Measurements from ENCODE around the gene AGBL5.

The AGBL5 gene

GRCh38 chr2:27025281-27025800 is 26.1 kb upstream of the AGBL5 start:
- no peak for DNase-seq

- no peak for DNase-seq
Measured at GRCh38 chr2:27025861-27026851, 25.3 kb upstream of the AGBL5 start.

- no peak for DNase-seq
Measured at GRCh38 chr2:27027211-27027651, 24.2 kb upstream of the AGBL5 start.

DNA sequence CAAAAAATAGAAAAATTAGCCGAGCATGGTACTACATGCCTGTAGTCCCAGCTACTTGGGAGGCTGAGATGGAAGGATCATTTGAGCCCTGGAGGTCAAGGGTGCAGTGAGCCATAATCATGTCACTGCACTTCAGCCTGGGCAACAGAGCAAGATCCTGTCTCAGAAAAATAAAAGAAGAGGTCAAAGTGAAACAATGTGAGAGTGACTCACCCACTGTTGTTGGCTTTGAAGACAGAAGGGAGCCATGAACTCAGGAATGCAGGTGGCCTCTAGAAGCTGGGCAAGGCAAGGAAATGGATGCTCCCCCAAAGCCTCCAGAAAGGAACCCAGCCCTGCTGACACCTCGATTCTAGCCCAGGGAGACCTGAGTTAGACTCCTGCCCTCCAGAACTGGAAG is 22.4 kb upstream of the AGBL5 start:
- DNase-seq, result no peak

GRCh38 chr2:27032495-27033252 is 18.8 kb upstream of the AGBL5 start, which contains the start of gene TMEM214:
TMEM214 (plus strand) TSS chr2:27032965; CDS start chr2:27033016, 51 bp downstream.
- DNase-seq, result peak; percentile 13 to 57

- no peak for DNase-seq
Measured at GRCh38 chr2:27033253-27033852, 18.1 kb upstream of the AGBL5 start.

GRCh38 chr2:27038012-27038411 is 13.5 kb upstream of the AGBL5 start:
- DNase-seq, result no peak

DNA sequence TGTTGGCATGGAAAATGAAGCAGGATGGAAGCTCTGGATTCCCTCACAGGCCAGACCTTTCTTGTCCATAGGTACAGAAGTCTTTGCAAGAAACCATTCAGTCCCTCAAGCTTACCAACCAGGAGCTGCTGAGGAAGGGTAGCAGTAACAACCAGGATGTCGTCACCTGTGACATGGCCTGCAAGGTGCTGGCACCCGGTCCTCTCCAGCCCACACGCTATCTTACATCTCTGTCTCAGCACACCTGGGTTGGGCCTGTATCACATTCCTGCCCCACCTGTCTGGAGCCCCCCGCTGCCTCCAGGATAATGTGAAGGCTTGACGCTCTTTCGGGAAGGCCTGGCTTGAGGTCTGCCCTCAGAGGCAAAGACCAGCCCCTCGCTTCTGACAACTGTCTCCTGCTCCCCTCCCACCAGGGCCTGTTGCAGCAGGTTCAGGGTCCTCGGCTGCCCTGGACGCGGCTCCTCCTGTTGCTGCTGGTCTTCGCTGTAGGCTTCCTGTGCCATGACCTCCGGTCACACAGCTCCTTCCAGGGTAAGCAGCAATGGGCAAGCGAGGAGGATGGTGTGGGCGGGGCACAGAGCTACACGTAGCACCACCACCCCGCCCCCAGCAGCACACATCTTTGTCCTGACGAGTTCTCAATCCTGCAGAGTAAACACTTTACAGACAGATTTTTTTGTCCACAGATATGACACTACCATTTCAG is 12.7 kb upstream of the AGBL5 start:
- no peak for DNase-seq

DNA sequence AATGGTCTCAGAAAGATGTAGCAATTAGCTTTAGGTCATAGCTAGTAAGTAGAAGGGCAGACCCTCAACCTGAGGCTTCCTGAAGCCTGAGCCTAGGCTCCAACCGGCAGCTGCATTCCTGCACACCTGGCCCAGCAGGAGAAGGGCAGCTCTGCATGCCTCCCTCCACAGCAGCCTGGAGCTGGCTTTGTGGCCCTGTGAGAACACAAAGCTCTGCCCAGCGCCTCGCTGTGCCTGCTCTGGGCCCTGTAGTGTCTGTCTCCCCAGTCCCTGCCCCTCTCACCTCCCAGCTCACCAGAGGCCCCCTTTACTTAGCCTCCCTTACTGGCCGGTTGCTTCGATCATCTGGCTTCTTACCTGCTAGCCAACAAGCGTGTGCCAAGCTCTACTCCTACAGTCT is 12.0 kb upstream of the AGBL5 start:
- DNase-seq, result no peak

- no peak for DNase-seq
Measured at GRCh38 chr2:27039871-27040270, 11.6 kb upstream of the AGBL5 start.

- no peak for DNase-seq
Measured at GRCh38 chr2:27040282-27040681, 11.2 kb upstream of the AGBL5 start.

DNA sequence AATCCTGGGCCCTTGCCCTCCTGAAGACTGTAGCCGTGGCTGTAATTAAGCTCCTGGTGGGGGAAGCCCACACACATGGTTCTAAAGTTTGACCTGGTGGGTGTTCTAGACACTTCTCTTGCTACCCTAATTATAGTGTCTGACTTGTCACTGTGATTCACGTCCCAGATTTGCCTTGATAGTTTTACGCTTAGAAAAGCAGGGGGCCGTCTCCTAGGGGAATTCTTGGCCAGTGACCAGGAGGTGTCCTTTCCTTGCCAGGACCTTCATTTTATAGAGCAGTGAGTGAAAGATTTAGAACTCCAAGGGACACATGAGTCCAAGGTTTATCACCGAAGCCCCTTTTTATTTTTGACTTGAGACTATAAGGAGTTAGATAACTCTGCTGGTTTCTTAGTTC is 9.7 kb upstream of the AGBL5 start:
- no peak for DNase-seq

DNA sequence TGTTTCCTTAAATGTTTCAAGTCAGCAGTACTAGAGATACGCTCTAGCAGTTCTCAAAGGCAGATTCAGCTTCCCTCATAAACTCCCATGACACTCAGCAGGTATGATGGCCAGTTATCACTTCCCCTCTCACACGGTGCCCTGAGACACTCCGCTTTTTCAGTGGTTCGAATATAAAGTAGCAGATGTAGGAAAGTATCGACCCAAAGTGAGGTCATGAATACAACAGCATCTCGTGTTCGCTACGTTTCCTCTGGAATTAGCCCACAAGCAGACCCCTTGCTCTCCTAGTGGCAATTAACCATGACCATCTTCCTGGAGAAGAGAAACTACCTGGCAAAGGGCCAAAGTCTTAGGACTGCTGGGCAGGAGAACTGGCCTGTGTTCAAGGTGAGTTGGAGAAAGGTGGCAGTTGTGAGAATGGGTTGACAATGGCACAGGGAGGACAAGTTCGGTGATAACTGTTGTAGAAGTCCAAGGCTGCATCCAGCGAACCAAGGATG is 9.3 kb upstream of the AGBL5 start:
- DNase-seq, result no peak

GRCh38 chr2:27042985-27043634 is 8.4 kb upstream of the AGBL5 start:
- no peak for DNase-seq

- peak in 1 of 2 donors; percentile 24 for DNase-seq
Measured at GRCh38 chr2:27049422-27050280, 1.8 kb upstream of the AGBL5 start.

DNA sequence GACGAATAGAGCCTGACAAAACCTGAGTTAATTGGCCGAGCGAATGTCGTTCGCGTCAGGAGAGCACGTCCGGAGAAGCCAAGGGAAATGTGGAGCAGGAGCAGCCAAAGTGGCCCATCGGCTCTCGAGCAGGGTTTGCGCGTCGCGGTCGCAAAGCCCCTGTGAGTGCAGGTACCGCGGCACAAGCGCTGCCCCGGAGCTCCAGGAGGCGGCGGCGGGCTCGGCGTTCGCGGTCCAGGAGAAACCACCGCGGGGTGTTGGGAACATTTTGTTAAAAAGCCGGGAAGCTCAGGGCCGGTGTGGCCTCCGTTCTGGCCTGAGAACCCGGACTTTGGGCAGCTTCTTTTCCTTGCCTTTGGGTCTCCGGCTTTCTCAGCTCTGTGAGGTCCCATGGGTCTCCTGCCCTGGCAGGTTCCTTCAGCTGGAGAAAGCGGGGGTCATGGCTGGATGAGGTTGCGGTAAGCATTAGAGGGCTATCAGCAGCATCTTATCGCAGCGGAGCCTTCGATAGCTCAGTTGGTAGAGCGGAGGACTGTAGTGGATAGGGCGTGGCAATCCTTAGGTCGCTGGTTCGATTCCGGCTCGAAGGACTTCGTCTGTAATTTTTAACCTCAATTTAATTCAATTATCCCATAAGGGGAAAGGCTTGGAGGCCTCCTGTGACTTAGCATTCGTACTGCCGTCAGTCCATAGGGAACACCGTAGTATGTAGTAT is 1.0 kb upstream of the AGBL5 start:
- peak; percentile 87 to 94 for DNase-seq

GRCh38 chr2:27051902-27052645 is 606 bp downstream of the AGBL5 start:
- no peak for DNase-seq

DNA sequence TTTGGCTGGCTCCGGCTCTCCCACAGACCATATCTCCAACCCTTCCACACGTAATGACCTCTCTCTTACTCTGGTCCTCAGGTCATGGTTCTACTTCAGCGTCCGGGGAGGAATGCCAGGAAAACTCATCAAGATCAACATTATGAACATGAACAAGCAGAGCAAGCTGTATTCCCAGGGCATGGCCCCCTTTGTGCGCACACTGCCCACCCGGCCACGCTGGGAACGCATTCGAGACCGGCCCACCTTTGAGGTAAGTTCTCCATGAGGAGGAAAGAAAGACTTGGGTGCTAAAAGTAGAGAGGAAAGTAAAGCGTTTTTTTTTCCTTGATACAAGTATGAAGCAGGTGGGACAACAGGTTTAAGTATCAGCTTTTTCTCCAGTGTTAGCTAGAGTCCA is 1.9 kb downstream of the AGBL5 start:
- DNase-seq, result no peak

- DNase-seq, result no peak
Measured at GRCh38 chr2:27053776-27054175, 2.3 kb downstream of the AGBL5 start.

Data from bone marrow (tissue), 2 donors.